MM.1S (cell line): Measurements from ENCODE around the gene GIT1.

ENCODE experiments used
- EZH2phosphoT487 ChIP-seq: fragments of 300-600 bp; sonication (generic); IDR thresholded peaks from 2 replicates; pipeline ENCODE4 v1.6.1; 2018; ENCODE audit warnings: antibody characterized with exemption, low read length
- TF ChIP-seq, protein P1 (sequence below): fragments of 300-600 bp; sonication (generic); IDR thresholded peaks from 2 replicates; pipeline ENCODE4 v1.5.1; 2016; ENCODE audit warnings: antibody characterized with exemption, low read length, mixed read lengths

DNA sequence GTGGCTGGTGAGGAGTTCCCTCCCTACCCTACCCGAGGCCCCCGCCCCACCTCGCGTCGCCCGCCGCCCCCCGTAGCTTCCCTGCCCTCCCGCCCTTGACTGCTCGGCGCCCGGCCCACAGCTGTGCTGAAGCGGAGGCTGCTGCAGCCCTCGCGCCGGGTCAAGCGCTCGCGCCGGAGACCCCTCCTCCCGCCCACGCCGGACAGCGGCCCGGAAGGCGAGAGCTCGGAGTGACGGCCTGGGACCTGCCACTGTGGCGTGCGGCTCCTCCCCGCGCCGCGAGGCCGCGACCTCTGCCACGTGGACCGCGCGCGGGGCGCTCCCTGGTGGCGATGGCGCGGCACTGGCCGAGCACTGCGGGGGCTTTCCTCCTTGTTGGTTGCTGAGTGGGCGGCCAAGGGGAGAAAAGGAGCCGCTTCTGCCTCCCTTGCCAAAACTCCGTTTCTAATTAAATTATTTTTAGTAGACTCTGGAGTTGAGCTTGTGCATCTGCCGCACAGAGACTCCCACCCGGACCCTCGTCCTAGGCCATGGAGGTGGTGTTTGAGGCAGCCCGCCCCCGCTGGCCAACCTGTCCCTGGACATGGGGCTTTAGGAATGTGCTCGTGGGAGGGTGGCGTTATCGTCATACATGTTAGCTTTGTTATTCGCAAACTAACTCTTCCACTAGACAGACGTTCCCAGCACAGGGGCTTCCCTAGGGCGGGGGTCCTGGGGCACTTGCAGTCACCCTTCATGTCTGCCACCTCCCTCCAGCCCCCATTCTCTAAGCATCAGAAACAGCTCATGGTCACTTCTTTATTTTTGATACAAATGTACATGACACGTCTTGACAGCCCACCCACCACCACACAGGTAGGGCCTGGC is 16.5 kb downstream of the GIT1 start:
- TF ChIP-seq, protein P1, sequence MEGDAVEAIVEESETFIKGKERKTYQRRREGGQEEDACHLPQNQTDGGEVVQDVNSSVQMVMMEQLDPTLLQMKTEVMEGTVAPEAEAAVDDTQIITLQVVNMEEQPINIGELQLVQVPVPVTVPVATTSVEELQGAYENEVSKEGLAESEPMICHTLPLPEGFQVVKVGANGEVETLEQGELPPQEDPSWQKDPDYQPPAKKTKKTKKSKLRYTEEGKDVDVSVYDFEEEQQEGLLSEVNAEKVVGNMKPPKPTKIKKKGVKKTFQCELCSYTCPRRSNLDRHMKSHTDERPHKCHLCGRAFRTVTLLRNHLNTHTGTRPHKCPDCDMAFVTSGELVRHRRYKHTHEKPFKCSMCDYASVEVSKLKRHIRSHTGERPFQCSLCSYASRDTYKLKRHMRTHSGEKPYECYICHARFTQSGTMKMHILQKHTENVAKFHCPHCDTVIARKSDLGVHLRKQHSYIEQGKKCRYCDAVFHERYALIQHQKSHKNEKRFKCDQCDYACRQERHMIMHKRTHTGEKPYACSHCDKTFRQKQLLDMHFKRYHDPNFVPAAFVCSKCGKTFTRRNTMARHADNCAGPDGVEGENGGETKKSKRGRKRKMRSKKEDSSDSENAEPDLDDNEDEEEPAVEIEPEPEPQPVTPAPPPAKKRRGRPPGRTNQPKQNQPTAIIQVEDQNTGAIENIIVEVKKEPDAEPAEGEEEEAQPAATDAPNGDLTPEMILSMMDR, result peak; percentile 71
- TF ChIP-seq EZH2phosphoT487, result no peak
